Measurements from ENCODE around the gene EMSY.

Gene EMSY

DNA sequence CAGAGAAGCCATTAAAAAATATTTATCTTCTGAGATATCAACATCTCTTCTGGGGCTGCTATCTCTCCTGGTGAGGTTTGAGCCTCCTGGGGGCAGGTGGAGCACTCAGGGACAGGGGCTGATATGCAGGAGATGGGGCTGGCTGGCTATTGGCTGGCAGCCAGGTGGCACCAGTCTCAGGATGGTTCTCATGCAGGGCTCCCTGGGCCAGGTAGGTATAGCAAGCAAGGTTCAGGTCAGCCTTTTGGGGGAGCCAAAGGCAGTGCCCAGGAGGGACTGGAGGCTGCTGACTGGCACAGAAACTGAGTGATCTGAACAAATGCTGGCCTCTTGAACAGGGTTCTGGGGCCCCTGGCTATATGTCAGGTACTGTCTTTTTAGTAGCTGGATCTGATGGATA is 29.7 kb upstream of the EMSY start:
- FAIRE-seq, result no peak
- no peak for DNase-seq (ENCODE audit: insufficient read length, low spot score)
- TF ChIP-seq POLR2AphosphoS5 (IDR thresholded peaks at IDR 0.05; ENCODE audit: low read depth, low read length) (no peak), TAF1 (IDR thresholded peaks at IDR 0.05; ENCODE audit: low read depth, low read length) (no peak), PAX5 (IDR thresholded peaks at IDR 0.05; ENCODE audit: insufficient read depth, low read length, severe bottlenecking) (no peak), SPI1 (IDR thresholded peaks at IDR 0.05; ENCODE audit: low read depth, low read length) (no peak)

DNA sequence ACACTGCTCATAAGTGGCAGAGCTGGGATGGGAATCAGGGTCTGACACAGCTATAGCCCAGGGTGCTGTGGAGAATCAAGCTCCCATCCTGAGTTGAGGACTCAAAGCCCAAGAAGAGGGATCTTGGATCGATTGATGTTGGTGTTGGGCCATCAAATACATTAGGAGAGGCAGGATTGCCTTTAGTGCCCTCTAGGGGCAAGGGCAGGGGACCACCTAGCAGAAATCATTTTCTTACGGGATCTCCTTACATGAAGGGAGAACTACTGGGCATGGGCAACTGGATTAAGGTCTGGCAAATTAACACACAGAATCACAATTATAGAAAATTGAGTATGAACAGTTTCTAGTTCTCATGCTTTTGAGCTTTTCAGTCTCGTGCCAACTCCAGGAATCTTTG is 24.9 kb upstream of the EMSY start:
- FAIRE-seq, result no peak
- peak; percentile 19 for DNase-seq (ENCODE audit: insufficient read length, low spot score)
- no peak for TF ChIP-seq PAX5 (IDR thresholded peaks at IDR 0.05; ENCODE audit: insufficient read depth, low read length, severe bottlenecking)
- TF ChIP-seq POU2F2 (IDR thresholded peaks at IDR 0.05; ENCODE audit: low read depth, low read length), result no peak
- TF ChIP-seq POLR2AphosphoS5 (IDR thresholded peaks at IDR 0.05; ENCODE audit: low read depth, low read length), result no peak
- no peak for TF ChIP-seq SPI1 (IDR thresholded peaks at IDR 0.05; ENCODE audit: low read depth, low read length)
- no peak for TF ChIP-seq TAF1 (IDR thresholded peaks at IDR 0.05; ENCODE audit: low read depth, low read length)

- FAIRE-seq (peak; percentile 28), DNase-seq (ENCODE audit: insufficient read length, low spot score) (peak; percentile 21)
- TF ChIP-seq POLR2AphosphoS5 (IDR thresholded peaks at IDR 0.05; ENCODE audit: low read depth, low read length) (no peak), SPI1 (IDR thresholded peaks at IDR 0.05; ENCODE audit: low read depth, low read length) (peak; percentile 29; the same call in 1 of the 2 replicates)
Measured at GRCh38 chr11:76424379-76424778, 20.4 kb upstream of the EMSY start.

- TF ChIP-seq TAF1 (IDR thresholded peaks at IDR 0.05; ENCODE audit: low read depth, low read length) (no peak), PAX5 (IDR thresholded peaks at IDR 0.05; ENCODE audit: insufficient read depth, low read length, severe bottlenecking) (no peak), POLR2AphosphoS5 (IDR thresholded peaks at IDR 0.05; ENCODE audit: low read depth, low read length) (no peak), POU2F2 (IDR thresholded peaks at IDR 0.05; ENCODE audit: low read depth, low read length) (no peak), POLR2A (IDR thresholded peaks at IDR 0.05; ENCODE audit: low read depth, low read length) (no peak), SPI1 (IDR thresholded peaks at IDR 0.05; ENCODE audit: low read depth, low read length) (no peak)
- DNase-seq (ENCODE audit: insufficient read length, low spot score) (no peak), FAIRE-seq (no peak)
Measured at GRCh38 chr11:76424891-76425290, 19.9 kb upstream of the EMSY start.

- DNase-seq (ENCODE audit: insufficient read length, low spot score) (no peak), FAIRE-seq (no peak)
- no peak for TF ChIP-seq POLR2A (IDR thresholded peaks at IDR 0.05; ENCODE audit: low read depth, low read length)
- no peak for TF ChIP-seq POU2F2 (IDR thresholded peaks at IDR 0.05; ENCODE audit: low read depth, low read length)
- no peak for TF ChIP-seq TAF1 (IDR thresholded peaks at IDR 0.05; ENCODE audit: low read depth, low read length)
- TF ChIP-seq SPI1 (IDR thresholded peaks at IDR 0.05; ENCODE audit: low read depth, low read length), result no peak
- TF ChIP-seq POLR2AphosphoS5 (IDR thresholded peaks at IDR 0.05; ENCODE audit: low read depth, low read length), result no peak
Measured at GRCh38 chr11:76426660-76427059, 18.2 kb upstream of the EMSY start.

- TF ChIP-seq POU2F2 (IDR thresholded peaks at IDR 0.05; ENCODE audit: low read depth, low read length), result no peak
- TF ChIP-seq SPI1 (IDR thresholded peaks at IDR 0.05; ENCODE audit: low read depth, low read length), result no peak
- no peak for TF ChIP-seq POLR2AphosphoS5 (IDR thresholded peaks at IDR 0.05; ENCODE audit: low read depth, low read length)
- TF ChIP-seq TAF1 (IDR thresholded peaks at IDR 0.05; ENCODE audit: low read depth, low read length), result no peak
- no peak for TF ChIP-seq PAX5 (IDR thresholded peaks at IDR 0.05; ENCODE audit: insufficient read depth, low read length, severe bottlenecking)
- TF ChIP-seq POLR2A (IDR thresholded peaks at IDR 0.05; ENCODE audit: low read depth, low read length), result no peak
Measured at GRCh38 chr11:76436020-76436419, 8.8 kb upstream of the EMSY start.

DNA sequence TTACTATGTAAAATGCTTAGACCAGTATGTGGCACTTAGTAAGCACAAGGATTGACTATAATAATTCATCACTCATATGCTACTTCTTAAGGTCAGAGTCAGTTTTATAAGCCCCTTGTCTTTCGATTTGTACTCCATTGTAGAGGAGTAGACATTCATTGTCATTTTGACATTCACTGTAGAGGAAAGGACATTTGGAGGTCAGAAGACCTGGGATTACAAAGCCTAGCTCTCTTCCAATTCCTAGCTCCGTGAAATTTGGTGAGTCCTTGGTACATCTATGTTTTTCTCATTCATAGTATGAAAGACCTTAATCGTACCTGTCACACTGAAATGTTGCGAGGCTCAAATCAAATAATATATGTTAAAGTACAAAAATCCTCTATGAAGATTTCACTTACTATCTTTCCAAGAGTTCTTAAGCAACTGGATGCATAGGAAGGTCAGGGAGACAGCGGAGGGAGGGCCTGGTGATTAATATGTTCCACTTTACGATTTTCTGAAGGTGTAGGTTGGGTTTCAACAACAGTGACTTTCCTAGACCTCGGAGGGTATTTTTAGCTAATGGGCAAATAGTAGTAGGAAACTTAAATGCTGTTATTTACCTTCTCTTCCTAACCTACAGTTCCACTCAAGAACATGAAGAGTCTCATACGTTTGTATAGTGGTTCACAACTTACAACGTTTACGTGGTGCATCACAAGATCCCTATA is 1.4 kb upstream of the EMSY start:
- TF ChIP-seq POLR2A (IDR thresholded peaks at IDR 0.05; ENCODE audit: low read depth, low read length), result no peak
- TF ChIP-seq SPI1 (IDR thresholded peaks at IDR 0.05; ENCODE audit: low read depth, low read length), result no peak
- no peak for TF ChIP-seq POU2F2 (IDR thresholded peaks at IDR 0.05; ENCODE audit: low read depth, low read length)
- TF ChIP-seq POLR2AphosphoS5 (IDR thresholded peaks at IDR 0.05; ENCODE audit: low read depth, low read length), result no peak
- TF ChIP-seq TAF1 (IDR thresholded peaks at IDR 0.05; ENCODE audit: low read depth, low read length), result no peak
- no peak for TF ChIP-seq PAX5 (IDR thresholded peaks at IDR 0.05; ENCODE audit: insufficient read depth, low read length, severe bottlenecking)
- no peak for DNase-seq (ENCODE audit: insufficient read length, low spot score)
- peak; percentile 55 for FAIRE-seq

More at GRCh38 chr11:76436020-76436419, 8.8 kb upstream of the EMSY start:
- FAIRE-seq, result no peak
- DNase-seq (ENCODE audit: insufficient read length, low spot score), result no peak

GRCh38 chr11:76444065-76444383 is 794 bp upstream of the EMSY start:
- FAIRE-seq (no peak), DNase-seq (ENCODE audit: insufficient read length, low spot score) (no peak)
- TF ChIP-seq POLR2A (IDR thresholded peaks at IDR 0.05; ENCODE audit: low read depth, low read length) (no peak), SPI1 (IDR thresholded peaks at IDR 0.05; ENCODE audit: low read depth, low read length) (no peak), PAX5 (IDR thresholded peaks at IDR 0.05; ENCODE audit: insufficient read depth, low read length, severe bottlenecking) (no peak), POLR2AphosphoS5 (IDR thresholded peaks at IDR 0.05; ENCODE audit: low read depth, low read length) (no peak), TAF1 (IDR thresholded peaks at IDR 0.05; ENCODE audit: low read depth, low read length) (no peak), POU2F2 (IDR thresholded peaks at IDR 0.05; ENCODE audit: low read depth, low read length) (no peak)

DNA sequence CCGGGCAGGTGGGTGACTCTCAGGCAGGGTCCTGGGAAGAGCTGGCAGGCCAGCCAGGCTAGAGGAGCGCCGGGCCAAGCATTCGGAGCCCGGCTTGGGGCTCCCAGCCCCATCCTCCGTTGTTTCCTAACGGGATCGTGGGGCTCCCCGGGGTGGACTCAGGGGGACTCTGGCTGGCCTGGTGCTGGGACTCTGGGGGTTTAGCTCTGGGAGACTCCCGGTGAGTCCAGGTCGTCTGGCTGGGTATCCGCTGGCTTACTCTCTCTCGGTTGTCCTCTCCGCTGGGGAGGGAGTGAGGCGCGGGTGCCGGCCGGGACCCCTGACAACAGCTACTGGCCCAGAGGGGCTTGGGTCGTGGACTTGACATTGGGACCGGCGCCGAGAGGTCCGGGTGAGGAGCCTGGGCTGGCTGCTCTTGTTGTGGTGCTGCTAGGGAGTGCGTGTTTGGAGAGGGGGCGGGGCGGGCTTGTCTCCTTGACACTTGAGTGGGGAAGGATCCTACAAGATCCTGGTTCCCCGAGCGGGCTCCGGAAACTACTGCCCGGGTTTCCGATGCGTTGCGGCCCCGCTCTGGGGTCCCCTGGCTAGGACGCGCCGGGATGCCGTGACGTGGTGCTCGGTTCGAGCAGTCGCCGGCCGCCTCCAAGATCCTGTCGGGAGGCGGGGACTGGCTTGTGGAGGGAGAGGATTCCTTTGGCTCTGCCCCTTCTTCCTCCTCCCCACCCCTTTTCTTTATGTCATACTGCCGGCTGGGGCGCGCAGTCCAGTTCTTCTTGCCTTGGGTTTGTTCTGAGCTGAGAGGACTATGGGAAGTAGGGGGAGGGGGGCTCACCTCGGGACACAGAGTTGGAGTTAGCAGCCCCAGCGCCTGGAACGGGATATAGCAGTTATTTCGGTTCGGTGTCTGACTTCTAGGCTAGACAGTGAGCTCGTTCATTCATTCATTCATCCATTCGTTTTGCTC is 585 bp downstream of the EMSY start:
- FAIRE-seq, result peak; percentile 66
- TF ChIP-seq POLR2AphosphoS5 (IDR thresholded peaks at IDR 0.05; ENCODE audit: low read depth, low read length), result no peak
- TF ChIP-seq PAX5 (IDR thresholded peaks at IDR 0.05; ENCODE audit: insufficient read depth, low read length, severe bottlenecking), result no peak
- TF ChIP-seq POU2F2 (IDR thresholded peaks at IDR 0.05; ENCODE audit: low read depth, low read length), result no peak
- no peak for TF ChIP-seq TAF1 (IDR thresholded peaks at IDR 0.05; ENCODE audit: low read depth, low read length)
- TF ChIP-seq SPI1 (IDR thresholded peaks at IDR 0.05; ENCODE audit: low read depth, low read length), result no peak
- TF ChIP-seq POLR2A (IDR thresholded peaks at IDR 0.05; ENCODE audit: low read depth, low read length), result no peak
- peak; percentile 31 for DNase-seq (ENCODE audit: insufficient read length, low spot score)
